ENCODE data around the gene KRTAP4-11.
"Not testable (repeated sequence)": the region's sequence is repeated elsewhere in the genome, so short reads cannot be mapped to it uniquely, and the experiment has no call there.

Gene KRTAP4-11

GRCh38 chr17:41117846-41118386 lies at the start of gene KRTAP4-11:
Gene KRTAP4-11 (minus strand): TSS chr17:41118373. CDS start chr17:41118315, 58 bp downstream.
- DNase-seq = not testable (repeated sequence)

DNA sequence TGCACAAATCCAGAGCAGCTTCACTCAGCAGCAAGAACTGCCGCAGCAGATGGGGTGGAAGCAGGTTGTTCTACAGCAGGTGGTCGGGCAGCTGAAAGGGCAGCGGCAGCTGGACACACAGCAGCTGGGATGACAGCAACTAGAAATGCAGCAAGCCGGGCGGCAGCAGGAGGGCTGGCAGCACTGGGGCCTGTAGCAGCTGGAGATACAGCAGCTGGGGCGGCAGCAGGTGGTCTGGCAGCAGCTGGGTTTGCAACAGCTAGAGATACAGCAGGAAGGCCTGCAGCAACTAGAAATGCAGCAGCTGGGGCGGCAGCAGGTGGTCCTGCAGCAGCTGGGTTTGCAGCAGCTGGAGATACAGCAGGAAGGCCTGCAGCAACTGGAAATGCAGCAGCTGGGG lies 49.4 kb upstream of the KRTAP4-11 start:
- DNase-seq = no peak

DNA sequence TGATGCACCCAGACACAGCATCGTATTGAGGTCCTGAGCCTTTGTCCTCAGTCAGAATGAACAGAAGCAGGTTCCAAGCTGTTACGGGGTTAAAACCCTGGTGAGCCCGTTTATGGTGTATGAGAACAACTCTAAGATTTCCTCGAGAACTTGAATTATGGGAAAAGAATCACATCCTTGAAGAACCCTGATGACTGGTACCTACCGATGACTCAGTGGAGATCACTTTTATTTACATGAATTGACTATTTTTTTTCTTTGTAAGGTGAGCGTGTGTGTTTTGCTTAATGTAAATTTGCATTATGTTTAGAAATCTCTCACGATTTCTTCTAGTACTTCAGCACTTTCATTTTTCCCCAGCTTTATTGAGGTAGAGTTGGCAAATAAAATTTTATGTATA lies 45.7 kb upstream of the KRTAP4-11 start:
- DNase-seq = no peak

DNA sequence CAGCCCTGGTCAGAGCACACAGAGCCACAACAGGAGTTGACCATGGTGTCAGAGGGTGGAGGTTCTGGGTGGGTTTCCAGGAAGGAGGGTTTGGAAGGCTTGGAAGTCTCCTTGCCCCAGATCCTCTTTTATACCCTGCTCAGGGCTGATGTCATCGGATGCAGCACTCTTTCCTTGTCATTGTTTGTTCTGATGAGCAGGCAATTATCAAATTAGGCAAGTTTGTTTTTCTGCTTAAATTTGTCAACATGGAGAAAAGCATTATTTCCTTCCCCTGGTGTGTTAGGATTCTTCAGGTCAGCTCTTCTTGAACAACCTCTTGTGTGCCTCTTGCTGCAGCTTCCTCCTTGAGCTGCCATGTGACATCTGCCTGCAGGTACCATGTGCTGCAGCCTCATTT lies 42.5 kb upstream of the KRTAP4-11 start, which contains the start of gene KRTAP4-4:
KRTAP4-4 (minus strand) TSS at position 101 of the 400 bp plus-strand sequence; CDS start at position 44, 57 bp downstream.
- no peak for DNase-seq

DNA sequence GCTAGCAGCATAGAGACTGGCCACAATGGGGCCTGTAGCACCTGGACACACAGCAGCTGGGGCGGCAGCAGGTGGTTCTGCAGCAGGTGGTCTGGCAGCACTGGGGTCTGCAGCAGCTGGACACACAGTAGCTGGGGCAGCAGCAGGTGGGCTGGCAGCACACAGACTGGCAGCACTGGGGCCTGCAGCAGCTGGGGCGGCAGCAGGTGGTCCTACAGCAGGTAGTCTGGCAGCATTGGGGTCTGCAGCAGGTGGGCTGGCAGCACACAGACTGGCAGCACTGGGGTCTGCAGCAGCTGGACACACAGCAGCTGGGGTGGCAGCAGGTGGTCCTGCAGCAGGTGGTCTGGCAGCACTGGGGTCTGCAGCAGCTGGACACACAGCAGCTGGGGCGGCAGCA lies 42.0 kb upstream of the KRTAP4-11 start:
- not testable (repeated sequence) for DNase-seq

DNA sequence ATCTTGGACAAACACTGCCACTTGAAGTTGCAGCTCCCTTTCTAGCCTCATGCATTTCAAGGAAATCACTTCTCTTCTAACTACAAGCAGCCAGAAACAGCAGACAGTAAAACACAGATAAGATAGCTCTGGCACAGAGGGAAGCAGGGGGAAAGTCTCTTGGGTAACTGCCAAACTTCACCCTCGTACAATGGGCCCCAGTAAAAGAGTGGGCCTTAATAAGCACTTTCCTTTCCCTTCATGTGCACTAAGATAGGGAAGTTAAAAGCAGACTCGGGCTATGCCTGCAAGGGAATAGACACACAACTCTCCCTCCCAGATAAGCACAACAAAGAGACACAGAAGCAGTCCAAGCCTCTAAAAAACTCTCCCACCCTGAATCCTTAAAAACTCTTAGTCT lies 35.7 kb upstream of the KRTAP4-11 start:
- peak; percentile 64 for DNase-seq

DNA sequence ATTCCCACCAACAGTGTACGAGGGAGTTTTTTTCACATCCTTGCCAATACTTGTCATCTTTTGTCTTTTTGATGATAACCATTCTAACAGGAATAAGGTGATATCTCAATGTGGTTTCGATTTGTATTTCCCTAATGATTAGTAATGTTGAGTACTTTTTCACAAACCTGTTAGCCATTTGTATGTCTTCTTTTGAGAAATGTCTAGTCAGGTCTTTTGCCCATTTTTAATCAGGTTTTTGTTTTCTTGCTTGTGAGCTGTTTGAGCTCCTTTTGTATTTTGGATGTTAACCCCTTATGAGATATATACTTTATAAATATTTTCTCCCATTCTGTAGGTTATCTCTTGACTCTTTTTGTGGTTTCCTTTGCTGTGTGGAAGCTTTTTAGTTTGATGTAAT lies 33.4 kb upstream of the KRTAP4-11 start:
- no peak for DNase-seq

DNA sequence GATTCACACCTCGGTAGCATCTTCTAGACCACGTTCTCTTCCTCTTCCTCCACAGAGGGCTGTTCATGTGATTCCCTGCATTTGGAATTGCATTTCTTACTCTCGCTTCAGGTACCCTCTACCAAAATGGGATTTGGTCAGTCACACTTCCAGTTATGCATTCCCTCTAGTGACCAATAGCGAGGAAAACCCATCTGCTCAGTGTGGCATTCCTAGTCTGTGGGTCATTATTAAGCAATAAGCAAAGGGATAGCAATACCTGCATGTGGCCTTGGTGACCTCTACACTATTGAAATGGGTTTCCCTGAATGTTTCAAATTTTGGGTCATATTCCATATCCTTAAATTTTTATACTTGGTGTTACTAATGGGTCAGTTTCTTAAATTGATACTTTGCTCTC lies 31.9 kb upstream of the KRTAP4-11 start:
- no peak for DNase-seq

DNA sequence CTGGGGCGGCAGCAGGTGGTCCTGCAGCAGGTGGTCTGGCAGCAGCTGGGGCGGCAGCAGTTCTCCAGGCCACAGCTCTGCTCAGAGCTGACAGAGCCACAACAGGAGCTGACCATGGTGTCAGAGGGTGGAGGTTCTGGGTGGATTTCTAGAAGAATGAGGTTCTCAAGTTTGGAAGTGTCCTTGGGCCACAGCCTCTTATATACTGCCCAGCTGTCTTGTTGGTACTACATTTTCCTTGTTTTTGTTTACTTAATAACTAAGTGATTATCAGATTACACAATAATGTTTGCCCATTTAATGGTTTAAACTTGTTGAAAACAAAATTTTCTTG lies 31.4 kb upstream of the KRTAP4-11 start, which contains the start of gene KRTAP4-5:
KRTAP4-5 (minus strand) TSS at position 174 of the 334 bp plus-strand sequence; CDS start at position 116, 58 bp downstream.
- no peak for DNase-seq

DNA sequence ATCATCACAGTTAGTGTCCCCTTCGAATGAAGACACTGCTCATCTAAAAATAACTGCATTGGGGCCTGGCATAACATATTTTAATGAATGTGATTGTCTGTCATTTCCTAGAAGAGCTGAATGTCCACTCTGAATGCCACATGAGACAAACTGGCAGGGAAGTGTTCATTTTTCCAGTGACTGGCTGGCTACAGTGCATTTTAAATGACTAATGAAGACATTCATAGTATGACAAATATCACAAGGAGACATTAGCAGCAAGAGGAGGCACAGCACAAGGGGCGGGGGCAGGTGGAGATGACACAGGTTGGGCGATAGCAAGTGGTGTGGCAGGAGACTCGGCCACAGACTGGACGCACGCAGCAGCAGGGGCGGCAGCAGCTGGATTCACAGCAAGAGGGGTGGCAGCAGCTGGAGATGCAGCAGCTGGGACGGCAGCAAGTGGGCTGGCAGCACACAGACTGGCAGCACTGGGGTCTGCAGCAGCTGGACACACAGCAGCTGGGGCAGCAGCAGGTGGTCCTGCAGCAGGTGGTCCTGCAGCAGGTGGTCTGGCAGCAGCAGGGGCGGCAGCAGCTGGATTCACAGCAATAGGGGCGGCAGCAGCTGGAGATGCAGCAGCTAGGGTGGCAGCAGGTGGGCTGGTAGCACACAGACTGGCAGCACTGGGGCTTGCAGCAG lies 30.9 kb upstream of the KRTAP4-11 start:
- DNase-seq = not testable (repeated sequence)

GRCh38 chr17:41147531-41148204 lies 29.5 kb upstream of the KRTAP4-11 start:
- DNase-seq = no peak

DNA sequence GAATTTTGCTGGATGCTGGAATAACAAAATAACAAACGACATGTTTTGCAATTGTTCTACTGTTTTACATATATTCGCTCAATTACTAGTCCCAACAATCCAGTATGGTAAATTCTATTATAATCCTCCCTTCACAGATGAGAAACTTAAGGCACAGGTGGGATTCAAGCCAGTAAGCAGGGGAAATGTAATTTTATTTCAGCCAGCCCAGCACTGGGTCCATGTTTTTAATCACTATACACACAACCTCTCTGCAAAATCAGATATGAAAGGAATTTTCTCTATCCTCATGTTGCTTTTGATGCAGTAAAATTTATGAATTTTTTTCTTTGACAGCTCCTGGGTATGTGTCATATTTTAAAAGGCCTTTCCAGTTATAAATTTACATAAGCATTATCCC lies 27.1 kb upstream of the KRTAP4-11 start:
- DNase-seq = no peak

- DNase-seq = no peak
Observed at GRCh38 chr17:41144846-41145245, 26.7 kb upstream of the KRTAP4-11 start.

GRCh38 chr17:41141361-41141760 lies 23.2 kb upstream of the KRTAP4-11 start:
- DNase-seq = no peak

GRCh38 chr17:41140360-41141131 lies 22.4 kb upstream of the KRTAP4-11 start, which contains the start of gene KRTAP4-6:
Gene KRTAP4-6 (minus strand): TSS chr17:41140544. CDS start chr17:41140487, 57 bp downstream.
- DNase-seq = no peak

GRCh38 chr17:41139865-41140264 lies 21.7 kb upstream of the KRTAP4-11 start:
- DNase-seq = not testable (repeated sequence)

GRCh38 chr17:41133880-41134735 lies 15.9 kb upstream of the KRTAP4-11 start:
- DNase-seq = no peak

DNA sequence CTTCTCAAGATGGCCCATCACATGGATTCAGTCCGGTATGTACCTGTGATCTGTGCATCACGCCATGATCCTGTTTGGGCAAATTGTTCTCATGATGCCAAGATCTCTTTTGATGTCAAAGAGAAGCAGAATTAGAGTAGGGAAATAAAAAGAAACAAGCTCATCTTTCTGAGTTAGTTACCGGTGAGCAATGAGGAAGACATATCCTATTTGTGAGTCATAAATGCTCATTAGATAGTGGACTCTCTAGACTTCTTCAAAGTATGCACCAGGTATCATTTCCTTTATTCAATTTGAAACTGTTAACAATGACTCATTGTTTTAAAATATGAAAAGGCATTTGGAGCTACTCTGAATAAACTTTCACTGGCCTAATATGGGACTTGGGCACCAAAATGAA lies 13.8 kb upstream of the KRTAP4-11 start:
- no peak for DNase-seq

DNA sequence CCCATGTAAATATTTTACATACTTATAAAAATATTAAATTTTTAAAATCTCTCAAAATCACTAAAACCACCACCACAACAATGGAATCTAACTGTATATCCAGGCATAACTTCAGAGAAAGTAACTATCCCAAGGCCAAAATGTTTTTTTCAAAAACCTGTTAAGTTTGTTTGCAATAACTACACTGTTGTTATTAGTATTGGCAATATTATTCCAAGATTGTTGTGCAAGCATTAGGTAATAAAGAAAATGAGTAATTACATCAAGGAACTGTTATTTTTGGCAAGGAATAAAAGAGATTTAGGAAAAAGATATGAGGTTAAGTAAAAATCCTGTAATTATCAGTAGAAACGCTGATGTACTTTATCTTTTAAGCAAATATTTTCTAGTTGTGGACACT lies 9.2 kb upstream of the KRTAP4-11 start:
- no peak for DNase-seq

GRCh38 chr17:41126412-41126811 lies 8.2 kb upstream of the KRTAP4-11 start:
- no peak for DNase-seq

DNA sequence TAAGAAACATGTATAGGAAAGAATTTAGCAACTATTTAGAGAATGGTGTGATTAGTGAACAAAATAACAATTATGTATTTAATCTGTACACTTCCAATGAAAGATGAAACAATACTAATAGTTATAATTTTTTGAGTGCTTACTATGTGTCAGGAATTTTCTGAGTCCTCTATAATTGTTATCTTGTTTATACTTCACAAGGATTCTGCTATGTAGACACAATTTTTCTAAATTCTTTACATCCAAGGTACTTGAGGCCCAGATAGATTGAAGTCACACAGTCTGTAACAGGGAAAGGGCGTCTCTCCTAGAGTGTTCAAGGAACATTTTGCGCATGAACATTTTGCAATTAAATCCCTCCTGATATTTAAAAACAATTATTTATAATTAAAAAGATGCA lies 6.9 kb upstream of the KRTAP4-11 start:
- DNase-seq = no peak

GRCh38 chr17:41123991-41124371 lies 5.8 kb upstream of the KRTAP4-11 start, which contains the start of gene KRTAP4-12:
Gene KRTAP4-12 (minus strand): TSS chr17:41124182. CDS start chr17:41124122, 60 bp downstream.
- DNase-seq = not testable (repeated sequence)
